ENCODE results near the gene ACBD6. TPM values are rescaled to one million over a fixed set of nuclear protein-coding genes. Genes with fewer than 3 reads are reported as not detected.

ACBD6 gene
- total RNA-seq, 4 donors from 2014 or later, result 26.4 to 34.6 (median 31.5) TPM

DNA sequence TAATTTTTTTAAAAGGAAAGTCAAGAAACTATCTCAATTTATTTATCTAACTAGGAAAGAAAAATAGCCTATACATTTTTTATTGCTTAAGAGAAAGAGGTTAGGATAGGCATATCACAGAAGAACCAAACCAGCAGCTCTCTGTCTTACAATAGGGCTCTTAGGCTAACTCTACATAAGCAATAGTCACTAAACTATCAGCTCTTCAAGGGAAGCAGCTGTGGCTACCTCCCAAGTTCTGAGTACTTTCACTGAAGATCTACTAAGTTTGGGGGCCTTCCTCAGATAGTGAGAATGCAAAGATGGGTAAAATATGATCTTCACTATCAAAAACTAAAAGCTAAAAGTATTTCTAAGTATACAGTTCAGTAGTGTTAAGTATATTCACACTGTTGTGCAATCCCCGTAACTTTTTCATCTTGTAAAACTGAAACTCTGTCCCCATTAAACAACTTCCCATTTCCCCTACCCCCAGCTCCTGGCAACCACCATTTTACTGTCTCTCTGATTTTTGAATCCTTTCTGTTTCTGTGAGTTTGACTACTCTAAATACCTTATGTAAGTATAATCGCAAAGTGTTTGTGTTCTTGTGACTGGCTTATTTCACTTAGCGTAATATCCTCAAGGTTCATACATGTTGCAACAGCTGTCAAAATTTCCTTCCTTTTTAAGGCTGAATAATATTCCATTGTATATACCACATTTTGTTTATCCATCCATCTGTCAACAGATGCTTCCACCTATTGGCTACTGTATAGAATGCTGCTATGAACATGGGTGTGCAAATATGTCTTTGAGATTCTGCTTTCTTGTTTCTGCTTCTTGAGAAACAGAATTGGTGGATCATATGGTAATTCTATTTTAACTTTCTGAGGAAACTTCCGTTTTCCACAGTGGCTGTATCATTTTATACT, 73.3 kb downstream of the ACBD6 start:
- TF ChIP-seq CTCF (IDR thresholded peaks at IDR 0.05; ENCODE audit: low read depth), result no peak

GRCh38 chr1:180425952-180426351, 76.4 kb downstream of the ACBD6 start:
- TF ChIP-seq CTCF (IDR thresholded peaks at IDR 0.05; ENCODE audit: low read depth), result no peak

DNA sequence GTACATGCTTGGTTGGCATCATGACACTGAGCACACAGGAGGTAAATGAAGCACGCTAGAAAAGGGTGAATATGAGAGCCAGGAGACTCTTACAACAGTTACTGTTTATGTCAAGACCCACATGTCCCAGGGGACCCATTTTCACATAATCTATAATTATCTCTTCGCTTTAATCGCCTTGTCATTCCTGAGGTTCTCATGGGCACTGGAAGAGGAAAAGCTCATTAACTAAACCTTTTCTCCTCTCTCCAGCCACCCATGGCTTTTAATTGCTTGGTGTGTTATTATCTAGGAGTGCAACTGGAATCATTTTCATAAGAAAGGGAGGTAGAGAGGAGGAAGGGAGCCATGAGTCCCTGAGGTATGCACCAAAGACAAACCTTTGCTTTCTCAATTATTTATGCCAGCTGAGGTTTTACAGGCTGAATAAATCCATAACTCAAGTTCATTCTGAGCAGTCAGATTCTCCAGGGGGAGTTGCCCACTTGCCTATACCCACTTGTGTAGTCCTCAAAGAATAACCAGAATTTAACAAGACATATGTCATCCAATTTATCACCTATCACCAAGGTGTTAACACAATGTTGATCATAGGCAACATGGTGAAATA, 77.4 kb downstream of the ACBD6 start:
- no peak for TF ChIP-seq CTCF (IDR thresholded peaks at IDR 0.05; ENCODE audit: low read depth)

GRCh38 chr1:180421614-180422013, 80.8 kb downstream of the ACBD6 start:
- no peak for TF ChIP-seq CTCF (IDR thresholded peaks at IDR 0.05; ENCODE audit: low read depth)

- TF ChIP-seq CTCF (IDR thresholded peaks at IDR 0.05; ENCODE audit: low read depth), result no peak
These were observed 86.3 kb downstream of the ACBD6 start for GRCh38 chr1:180415985-180416633.

GRCh38 chr1:180415236-180415848, 87.0 kb downstream of the ACBD6 start:
- no peak for TF ChIP-seq CTCF (IDR thresholded peaks at IDR 0.05; ENCODE audit: low read depth)
